ENCODE measurements around the gene OPN4. TPM values are rescaled to one million over a fixed set of nuclear protein-coding genes. Genes with fewer than 3 reads are reported as not detected.

Gene OPN4
- total RNA-seq, 1 donor from 2014 or later, result not detected

GRCh38 chr10:86662186-86663045 lies 8.1 kb downstream of the OPN4 start:
- no peak for ATAC-seq

- no peak for ATAC-seq
These were observed 8.6 kb downstream of the OPN4 start for GRCh38 chr10:86663046-86663345.

DNA sequence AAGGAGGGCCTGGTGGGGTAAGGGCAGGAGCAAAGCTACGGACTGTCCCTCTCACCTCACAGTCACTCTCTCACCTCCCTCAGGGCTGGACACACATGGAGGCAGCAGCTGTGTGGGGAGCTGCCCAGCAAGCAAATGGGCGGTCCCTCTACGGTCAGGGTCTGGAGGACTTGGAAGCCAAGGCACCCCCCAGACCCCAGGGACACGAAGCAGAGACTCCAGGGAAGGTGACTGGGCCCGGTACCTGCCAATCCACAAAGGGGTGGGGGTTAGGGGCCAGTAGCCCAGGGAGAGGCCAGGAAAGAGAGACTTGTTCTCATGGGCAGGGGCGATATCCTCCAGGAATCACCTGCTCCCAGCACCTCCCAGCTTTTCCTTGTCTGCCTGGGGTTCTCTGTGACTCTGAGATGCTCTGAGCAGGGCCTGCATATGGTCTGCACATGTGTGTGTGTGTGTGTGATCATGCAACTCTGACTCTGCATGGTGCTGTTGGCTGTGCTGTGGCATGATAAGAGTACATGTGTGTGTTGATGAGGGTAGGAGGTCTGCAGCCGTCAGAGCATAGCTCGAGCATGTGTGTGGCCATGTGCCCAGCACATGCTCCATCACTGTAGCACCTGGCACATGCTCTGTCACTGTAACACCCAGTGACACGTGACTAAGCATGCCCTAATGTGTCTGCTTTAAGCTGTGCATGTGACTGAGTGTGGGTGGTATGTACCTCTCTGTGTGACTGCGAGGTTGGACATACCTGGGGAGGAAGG lies 9.4 kb downstream of the OPN4 start:
- no peak for ATAC-seq

DNA sequence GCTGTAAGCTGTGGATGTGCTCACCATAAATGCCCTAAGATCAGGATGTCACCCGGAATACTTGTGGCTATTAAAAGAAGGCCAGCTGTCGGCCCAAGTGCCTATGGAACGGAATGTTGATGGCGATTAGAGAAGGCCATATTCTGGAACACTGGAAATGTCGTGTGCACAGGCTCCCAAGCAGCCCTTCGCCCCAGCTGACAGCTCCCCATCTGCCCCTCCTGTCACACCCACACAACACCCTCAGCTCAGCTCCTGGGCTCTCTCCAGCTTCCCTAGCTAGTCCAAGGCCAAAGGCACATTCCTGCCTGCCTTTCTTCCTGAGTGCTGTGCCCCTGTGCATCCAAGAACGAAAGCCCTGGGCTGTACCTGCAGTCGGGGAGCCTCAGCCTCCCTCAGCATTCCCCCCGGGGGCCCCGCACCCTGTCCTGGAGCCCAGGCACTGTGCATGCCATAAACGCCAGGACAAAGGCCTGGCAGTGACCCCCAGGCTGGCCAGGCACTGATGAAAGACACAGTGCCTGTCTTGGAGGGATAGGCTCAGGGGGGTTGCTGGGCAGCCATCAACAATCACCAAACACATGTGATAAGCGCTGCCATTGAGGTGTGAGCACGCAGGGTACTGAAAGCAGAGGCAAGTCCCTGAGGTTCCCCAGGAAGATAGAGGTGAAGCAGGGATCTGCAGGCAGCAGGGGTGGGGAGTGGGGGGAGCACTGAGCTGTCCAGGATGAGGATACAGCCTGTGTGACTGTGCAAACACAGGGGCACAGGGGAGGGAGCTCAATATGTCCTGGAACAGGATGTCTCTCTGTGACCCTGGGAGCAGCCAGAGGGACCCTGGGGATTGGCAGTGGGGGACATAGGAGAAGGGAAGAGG lies 10.2 kb downstream of the OPN4 start:
- no peak for ATAC-seq

- no peak for ATAC-seq
These were observed 10.9 kb downstream of the OPN4 start for GRCh38 chr10:86665218-86665607.

- no peak for ATAC-seq
These were observed 11.5 kb downstream of the OPN4 start for GRCh38 chr10:86665868-86666267.

GRCh38 chr10:86666538-86666937 lies 12.2 kb downstream of the OPN4 start:
- no peak for ATAC-seq

GRCh38 chr10:86667421-86668181 lies 13.3 kb downstream of the OPN4 start:
- ATAC-seq, result no peak

DNA sequence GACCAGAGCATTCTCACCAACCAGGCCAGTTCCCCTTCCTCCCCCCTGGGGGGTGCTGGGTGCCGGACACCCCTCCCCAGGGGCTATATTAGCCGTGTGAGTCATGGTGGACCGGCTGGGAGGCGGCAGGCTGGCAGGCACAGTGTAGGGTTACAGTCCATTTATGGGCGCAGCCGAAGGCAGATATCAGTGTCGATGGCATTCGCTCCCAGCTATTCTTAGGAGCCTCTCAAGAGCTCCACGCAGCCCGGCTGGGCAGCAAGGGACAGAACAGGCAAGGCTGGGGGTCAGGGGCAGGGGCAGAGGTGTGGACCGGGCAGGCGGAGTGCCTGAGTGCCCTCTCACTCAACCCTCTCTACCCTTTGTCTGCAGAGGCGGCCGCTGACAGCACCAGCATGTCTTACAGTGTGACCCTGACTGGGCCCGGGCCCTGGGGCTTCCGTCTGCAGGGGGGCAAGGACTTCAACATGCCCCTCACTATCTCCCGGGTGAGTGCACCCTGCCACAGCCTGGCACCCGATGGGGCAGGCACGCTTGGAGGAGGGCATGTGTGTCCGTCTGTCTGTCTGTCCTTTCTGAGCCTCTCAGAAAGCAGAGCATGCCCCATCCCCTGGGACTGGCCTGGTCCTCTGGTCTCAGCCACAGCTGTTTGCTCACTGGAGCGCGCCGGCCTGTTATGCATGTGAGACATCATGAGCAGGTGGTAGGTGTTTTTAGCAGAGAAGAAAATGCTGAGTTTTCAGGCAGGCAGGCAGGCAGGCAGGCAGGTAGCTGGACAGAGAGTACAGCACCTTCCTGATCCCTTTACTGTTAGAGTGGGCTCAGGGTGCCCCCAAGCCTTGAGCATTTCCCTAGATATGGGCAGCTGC lies 14.2 kb downstream of the OPN4 start, which contains the start of gene LDB3:
Gene LDB3 (plus strand): TSS at position 215 of the 869 bp plus-strand sequence. CDS start 181 bp downstream, at position 396.
- ATAC-seq, result no peak

GRCh38 chr10:86670290-86670811 lies 16.0 kb downstream of the OPN4 start:
- ATAC-seq, result no peak

- ATAC-seq, result no peak
These were observed 16.5 kb downstream of the OPN4 start for GRCh38 chr10:86670876-86671275.

GRCh38 chr10:86671419-86671818 lies 17.1 kb downstream of the OPN4 start:
- ATAC-seq, result no peak

GRCh38 chr10:86671985-86672710 lies 17.8 kb downstream of the OPN4 start:
- no peak for ATAC-seq

GRCh38 chr10:86673216-86673826 lies 19.0 kb downstream of the OPN4 start:
- ATAC-seq, result no peak

- no peak for ATAC-seq
These were observed 19.7 kb downstream of the OPN4 start for GRCh38 chr10:86673827-86674581.

- ATAC-seq, result no peak
These were observed 20.6 kb downstream of the OPN4 start for GRCh38 chr10:86674912-86675311.

GRCh38 chr10:86677374-86677773 lies 23.0 kb downstream of the OPN4 start:
- no peak for ATAC-seq

DNA sequence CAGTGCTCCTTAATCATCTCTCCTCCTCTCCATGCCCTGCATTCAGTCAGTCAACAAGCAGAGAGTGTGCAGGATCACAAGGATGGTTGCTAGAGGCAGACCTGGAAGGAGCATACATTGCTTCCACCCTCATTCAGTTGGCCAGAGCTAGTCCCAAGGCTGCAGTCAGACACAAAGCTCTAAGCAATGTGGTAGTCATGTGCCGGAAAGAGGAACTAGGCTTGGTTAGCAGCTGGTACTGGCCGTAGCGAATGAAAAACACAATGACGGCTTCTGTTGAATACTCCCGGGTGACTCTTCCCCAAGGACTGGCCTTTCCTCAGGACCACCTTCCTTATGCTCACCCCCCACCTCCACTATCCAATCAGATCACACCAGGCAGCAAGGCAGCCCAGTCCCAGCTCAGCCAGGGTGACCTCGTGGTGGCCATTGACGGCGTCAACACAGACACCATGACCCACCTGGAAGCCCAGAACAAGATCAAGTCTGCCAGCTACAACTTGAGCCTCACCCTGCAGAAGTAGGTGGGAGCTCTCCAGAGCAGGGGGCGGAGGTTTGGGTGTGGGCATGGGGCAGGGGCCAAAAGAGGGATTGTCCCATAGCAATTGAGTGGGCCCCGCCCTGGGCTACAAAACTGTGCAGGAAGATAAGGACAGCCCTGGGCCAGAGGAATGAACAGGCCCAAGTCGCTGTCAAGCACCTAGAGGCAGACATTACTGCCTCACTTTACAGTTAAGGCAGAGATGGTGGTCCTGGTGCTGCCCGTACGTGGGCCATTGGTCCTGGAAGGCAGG lies 24.8 kb downstream of the OPN4 start:
- no peak for ATAC-seq

Measured in esophagus mucosa (tissue), 1 donor.